Measurements from ENCODE around the gene GOLGA5. TPM values are rescaled to one million over a fixed set of nuclear protein-coding genes. Genes with fewer than 3 reads are reported as not detected.

GOLGA5 gene
- total RNA-seq, 1 experiment from 2014 or later, result 25.4 TPM

- Histone ChIP-seq H3K4ac (ENCODE audit: low read depth, low read length) (no peak overlapping the region), H4K5ac (ENCODE audit: insufficient read length, low read depth, low read length) (no peak overlapping the region), H2BK20ac (ENCODE audit: low read depth, low read length, poor library complexity, severe bottlenecking) (no peak overlapping the region), H3K14ac (ENCODE audit: insufficient read depth, low read length) (no peak overlapping the region), H3K56ac (ENCODE audit: insufficient read length, low read depth, low read length) (no peak overlapping the region), H2AFZ (ENCODE audit: low read length) (no peak overlapping the region), H3K23me2 (ENCODE audit: insufficient read length, low read depth, low read length, poor library complexity, severe bottlenecking) (no peaks in the 10 kb centered on the region), H2BK15ac (ENCODE audit: low read depth, low read length) (no peak overlapping the region), H4K91ac (ENCODE audit: insufficient read length, low read depth, low read length) (no peak overlapping the region), H3K27me3 (ENCODE audit: insufficient read depth, low read length) (no peaks in the 10 kb centered on the region), H3K4me2 (ENCODE audit: insufficient read depth, insufficient read length, low read length) (no peak overlapping the region), H2BK120ac (ENCODE audit: low read depth, low read length, poor library complexity, severe bottlenecking) (no peak overlapping the region), H3K18ac (ENCODE audit: insufficient read length, low read depth, low read length) (no peak overlapping the region), H3T11ph (ENCODE audit: low read length) (no peak overlapping the region), H2BK12ac (ENCODE audit: insufficient read length, low read depth, low read length) (no peak overlapping the region), H2AK5ac (ENCODE audit: insufficient read length, low read length) (no peak overlapping the region), H3K9ac (ENCODE audit: extremely low read depth, insufficient read length, low read length) (no peak overlapping the region), H3K23ac (ENCODE audit: insufficient read length, low read depth, low read length) (no peak overlapping the region), H4K20me1 (ENCODE audit: control insufficient read depth, insufficient read depth, insufficient read length) (no peaks in the 10 kb centered on the region), H3K79me1 (ENCODE audit: insufficient read depth, low read depth, low read length, poor library complexity, severe bottlenecking) (no peaks in the 10 kb centered on the region), H2BK5ac (ENCODE audit: insufficient read length, low read length) (no peak overlapping the region), H3K9me3 (ENCODE audit: control insufficient read depth, low read depth, low read length) (no peaks in the 10 kb centered on the region), H3K4me1 (ENCODE audit: insufficient read depth, low read length) (no peaks in the 10 kb centered on the region), H3K27ac (ENCODE audit: insufficient read length, low read depth, low read length) (no peak overlapping the region), H4K8ac (replicated peaks; ENCODE audit: insufficient read length, low read depth, low read length) (no peak overlapping the region), H3K79me2 (ENCODE audit: insufficient read depth, low read length) (no peaks in the 10 kb centered on the region)
- H3K36me3 Mint-ChIP-seq (ENCODE audit: insufficient read depth in 1 of 3, low read depth in 3 of 3), result no peaks in the 10 kb centered on the region; a peak in 1 of 7 replicates
- H3K27me3 Mint-ChIP-seq (ENCODE audit: low read depth), result peaks cover 32% of the 10 kb centered on the region
- no peak for TF ChIP-seq CTCF (conservative IDR thresholded peaks at IDR 0.05)
- DNase-seq, result no peak
- H3K9me3 Mint-ChIP-seq, result peaks cover 2 to 3% of the 10 kb centered on the region in 2 experiments
- no peak overlapping the region for H3K27ac Mint-ChIP-seq
- H3K4me3 Mint-ChIP-seq, result no peak overlapping the region
- no peaks in the 10 kb centered on the region for H3K4me1 Mint-ChIP-seq
These were observed 94.8 kb downstream of the GOLGA5 start for GRCh38 chr14:92888896-92889295.

Other genes starting within 250 kb of the GOLGA5 start
- gene LGMN, start 45.7 kb upstream of the GOLGA5 start, total RNA-seq (2021), result 55.0 and 55.3 TPM in 2 replicates
- gene CHGA, start 128.8 kb downstream of the GOLGA5 start, total RNA-seq (2021), result 6.7 and 7.8 TPM in 2 replicates

Measured in H9 (cell line).